GM13976 (cell line): Measurements from ENCODE around the gene S100Z.
"Not testable (repeated sequence)": the region's sequence is repeated elsewhere in the genome, so short reads cannot be mapped to it uniquely, and the experiment has no call there.

Source experiments
- DNase-seq: peaks from one replicate; pipeline ENCODE4 v3.0.0; 2012; ENCODE audit warnings: low spot score
- in situ Hi-C: fragments of 300-500 bp; cut with MboI; formaldehyde crosslinking; loops from one replicate; pipeline ENCODE4 v1.12.0; 2022; ENCODE audit warnings: low sequenced_read_pairs, mixed read lengths, inconsistent platforms; ENCODE audit not compliant: unreplicated experiment
- TF ChIP-seq, protein P1 (sequence below): IDR thresholded peaks from 2 replicates; pipeline ENCODE4 v1.5.1; 2012; ENCODE audit warnings: borderline replicate concordance, mild to moderate bottlenecking; ENCODE audit not compliant: insufficient read depth; ENCODE audit errors: extremely low read depth, missing control alignments, control extremely low read depth

Gene S100Z

DNA sequence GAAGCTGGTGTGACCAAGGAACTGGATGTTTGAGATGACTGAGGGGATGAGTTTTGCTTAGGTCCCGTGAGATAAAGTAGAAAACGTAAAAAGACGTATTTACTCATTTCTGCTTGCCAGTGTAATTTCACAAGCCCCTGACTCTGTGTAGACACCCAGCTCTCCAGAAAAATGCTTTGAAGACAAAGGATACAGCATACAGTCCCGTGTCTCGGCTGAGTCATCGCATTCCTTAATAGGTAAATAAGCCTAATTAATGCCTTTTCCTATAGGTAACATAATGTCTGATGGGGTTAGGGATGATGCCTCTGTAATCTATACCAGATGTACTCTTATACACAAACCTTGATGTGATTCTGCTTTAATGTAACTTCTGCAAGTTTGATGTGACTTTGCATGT is 20.2 kb downstream of the S100Z start:
- DNase-seq: no peak
- in situ Hi-C loops: loop anchor here (10.0 kb wide), 1 partner anchor 145 kb away; no protein-coding TSS in a partner anchor
- TF ChIP-seq, protein P1, sequence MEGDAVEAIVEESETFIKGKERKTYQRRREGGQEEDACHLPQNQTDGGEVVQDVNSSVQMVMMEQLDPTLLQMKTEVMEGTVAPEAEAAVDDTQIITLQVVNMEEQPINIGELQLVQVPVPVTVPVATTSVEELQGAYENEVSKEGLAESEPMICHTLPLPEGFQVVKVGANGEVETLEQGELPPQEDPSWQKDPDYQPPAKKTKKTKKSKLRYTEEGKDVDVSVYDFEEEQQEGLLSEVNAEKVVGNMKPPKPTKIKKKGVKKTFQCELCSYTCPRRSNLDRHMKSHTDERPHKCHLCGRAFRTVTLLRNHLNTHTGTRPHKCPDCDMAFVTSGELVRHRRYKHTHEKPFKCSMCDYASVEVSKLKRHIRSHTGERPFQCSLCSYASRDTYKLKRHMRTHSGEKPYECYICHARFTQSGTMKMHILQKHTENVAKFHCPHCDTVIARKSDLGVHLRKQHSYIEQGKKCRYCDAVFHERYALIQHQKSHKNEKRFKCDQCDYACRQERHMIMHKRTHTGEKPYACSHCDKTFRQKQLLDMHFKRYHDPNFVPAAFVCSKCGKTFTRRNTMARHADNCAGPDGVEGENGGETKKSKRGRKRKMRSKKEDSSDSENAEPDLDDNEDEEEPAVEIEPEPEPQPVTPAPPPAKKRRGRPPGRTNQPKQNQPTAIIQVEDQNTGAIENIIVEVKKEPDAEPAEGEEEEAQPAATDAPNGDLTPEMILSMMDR: no peak

DNA sequence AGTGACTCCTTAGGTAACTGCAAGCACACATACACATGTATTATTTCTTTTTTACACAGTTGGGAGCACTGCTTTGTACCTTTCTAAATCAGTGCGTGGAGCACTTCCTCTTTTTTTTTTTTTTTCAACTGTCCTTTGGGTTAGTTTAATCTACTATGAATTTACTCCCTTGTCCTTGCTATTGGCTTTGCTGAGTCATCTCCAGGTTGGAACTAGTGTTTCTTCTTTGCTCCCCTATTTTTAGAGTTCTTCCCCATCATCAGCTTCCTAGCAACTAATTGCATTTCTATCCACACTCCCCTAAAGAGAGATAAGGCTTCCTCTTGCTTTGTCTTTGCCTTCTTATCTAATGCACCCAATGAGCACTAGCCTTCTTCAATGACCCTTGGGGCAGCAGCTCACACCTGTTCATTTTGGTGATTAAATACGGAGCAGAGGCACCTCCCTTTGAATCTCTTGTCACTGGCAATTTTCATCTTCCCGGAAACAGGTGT is 24.3 kb downstream of the S100Z start:
- peak; percentile 55 for DNase-seq
- in situ Hi-C loops: loop anchor here (10.0 kb wide), 1 partner anchor 141 kb away; no protein-coding TSS in a partner anchor
- TF ChIP-seq, protein P1: no peak

GRCh38 chr5:76888733-76889300 is 39.0 kb downstream of the S100Z start:
- TF ChIP-seq, protein P1: no peak
- in situ Hi-C loops: no loop called here
- DNase-seq: no peak

DNA sequence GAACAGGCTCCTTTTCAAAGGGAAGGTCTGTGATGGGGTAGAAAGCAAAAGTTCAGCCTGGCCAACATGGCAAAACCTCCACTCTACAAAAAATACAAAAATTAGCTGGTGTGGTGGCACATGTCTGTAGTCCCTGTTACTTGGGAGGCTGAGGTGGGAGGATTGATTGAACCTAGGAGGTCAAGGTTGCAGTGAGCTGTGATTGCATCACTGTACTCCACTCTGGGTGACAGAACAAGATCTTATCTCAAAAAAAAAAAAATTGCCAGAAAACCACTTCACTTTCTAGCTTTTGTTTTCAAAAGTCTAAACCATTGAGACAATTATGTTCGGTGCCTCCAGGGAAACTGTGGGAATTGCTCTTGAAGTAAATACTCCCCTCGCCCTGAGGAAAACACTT is 43.5 kb downstream of the S100Z start:
- TF ChIP-seq, protein P1: no peak
- in situ Hi-C loops: no loop called here
- DNase-seq: no peak

- no peak for DNase-seq
- in situ Hi-C loops: no loop called here
Measured at GRCh38 chr5:76896196-76896595, 46.4 kb downstream of the S100Z start.

DNA sequence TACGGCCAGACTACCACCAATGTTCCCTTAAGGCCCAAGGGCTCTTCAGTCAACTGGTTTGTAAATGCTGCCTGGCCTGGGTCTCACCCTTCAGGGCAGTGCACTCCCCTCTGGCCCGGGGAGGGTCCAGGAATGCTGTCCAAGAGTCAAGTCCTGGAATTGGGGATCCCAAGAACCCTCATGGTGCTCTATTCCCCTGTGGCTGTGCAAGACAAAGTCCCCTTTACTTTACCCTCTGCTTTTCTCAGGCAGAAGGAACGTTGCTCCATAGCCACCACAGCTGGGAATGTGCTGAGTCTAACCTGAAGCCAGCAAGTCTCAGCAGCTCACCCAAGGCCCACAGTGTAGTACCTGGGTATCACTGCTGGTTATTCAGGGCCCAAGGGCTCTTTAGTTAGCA is 51.7 kb downstream of the S100Z start:
- in situ Hi-C loops: no loop called here
- DNase-seq: no peak
- TF ChIP-seq, protein P1: no peak

More at GRCh38 chr5:76896196-76896595, 46.4 kb downstream of the S100Z start:
- TF ChIP-seq, protein P1: no peak

DNA sequence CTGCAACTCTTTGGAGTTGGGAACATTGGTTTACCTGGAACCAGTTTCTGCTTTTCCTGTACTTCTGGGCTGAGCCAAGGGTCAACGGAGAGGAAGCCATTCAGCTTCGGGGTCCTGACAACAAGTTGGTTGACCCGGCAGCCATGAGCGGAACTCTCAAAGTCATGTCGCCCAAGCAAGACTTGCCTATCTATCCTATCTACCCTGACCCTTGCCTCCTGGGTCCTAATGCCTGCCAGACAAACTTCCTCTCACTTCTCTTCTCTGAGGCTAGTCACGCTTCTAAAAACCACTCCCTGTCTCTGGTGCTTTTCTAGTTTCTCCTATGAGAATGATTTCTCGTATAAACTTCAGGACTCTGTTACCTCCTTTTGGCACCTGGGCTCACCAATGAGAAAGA is 58.4 kb downstream of the S100Z start:
- in situ Hi-C loops: no loop called here
- no peak for DNase-seq
- TF ChIP-seq, protein P1: no peak

DNA sequence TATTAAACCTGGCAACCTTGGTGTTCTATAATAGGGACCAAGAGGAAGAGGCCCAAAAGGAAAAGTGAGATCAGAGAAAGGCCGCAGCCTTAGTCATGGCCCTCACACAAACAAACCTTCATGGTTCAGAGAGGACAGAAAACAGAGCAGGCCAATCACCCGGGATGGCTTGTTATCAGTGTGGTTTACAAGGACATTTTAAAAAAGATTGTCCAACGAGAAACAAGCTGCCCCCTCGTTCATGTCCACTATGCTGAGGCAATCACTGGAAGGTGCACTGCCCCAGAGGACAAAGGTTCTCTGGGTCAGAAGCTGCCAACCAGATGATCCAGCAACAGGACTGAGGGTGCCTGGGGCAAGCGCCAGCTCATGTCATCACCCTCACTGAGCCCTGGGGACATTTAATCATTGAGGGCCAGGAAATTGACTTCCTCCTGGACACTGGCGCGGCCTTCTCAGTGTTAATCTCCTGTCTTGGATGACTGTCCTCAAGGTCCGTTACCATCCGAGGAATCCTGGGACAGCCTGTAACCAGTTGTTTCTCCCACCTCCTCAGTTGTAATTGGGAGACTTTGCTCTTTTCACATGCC is 60.6 kb downstream of the S100Z start:
- DNase-seq, in situ Hi-C loops: not testable (repeated sequence)

- in situ Hi-C loops, DNase-seq: not testable (repeated sequence)
Measured at GRCh38 chr5:76914671-76915070, 64.9 kb downstream of the S100Z start.
